Measurements from ENCODE around the gene PPP2R5A. TPM values are rescaled to one million over a fixed set of nuclear protein-coding genes. Genes with fewer than 3 reads are reported as not detected.
"Not testable (repeated sequence)": the region's sequence is repeated elsewhere in the genome, so short reads cannot be mapped to it uniquely, and the experiment has no call there.

PPP2R5A gene
- total RNA-seq, 1 donor from 2014 or later, result 38.3 TPM

GRCh38 chr1:212269306-212269705 is 15.9 kb upstream of the PPP2R5A start:
- DNase-seq, result no peak

DNA sequence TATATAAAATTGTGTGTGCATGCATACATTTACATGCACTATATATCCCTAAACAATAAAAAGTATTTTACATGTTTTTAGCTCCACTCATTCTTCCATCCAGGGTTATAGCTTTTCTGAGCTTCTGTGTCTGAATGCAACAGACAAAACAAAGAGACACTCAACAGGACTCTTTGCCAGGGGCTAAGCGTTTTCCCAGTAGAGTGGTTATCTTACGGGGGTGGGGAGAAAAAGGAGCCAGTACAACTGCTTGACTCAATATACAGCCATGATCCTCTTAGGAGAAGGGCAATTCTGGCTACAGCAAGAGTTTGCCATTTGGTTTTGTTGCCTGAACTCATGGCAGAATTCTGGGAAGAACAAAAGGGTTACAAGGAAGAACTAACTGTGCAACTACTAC is 14.6 kb upstream of the PPP2R5A start:
- no peak for DNase-seq

DNA sequence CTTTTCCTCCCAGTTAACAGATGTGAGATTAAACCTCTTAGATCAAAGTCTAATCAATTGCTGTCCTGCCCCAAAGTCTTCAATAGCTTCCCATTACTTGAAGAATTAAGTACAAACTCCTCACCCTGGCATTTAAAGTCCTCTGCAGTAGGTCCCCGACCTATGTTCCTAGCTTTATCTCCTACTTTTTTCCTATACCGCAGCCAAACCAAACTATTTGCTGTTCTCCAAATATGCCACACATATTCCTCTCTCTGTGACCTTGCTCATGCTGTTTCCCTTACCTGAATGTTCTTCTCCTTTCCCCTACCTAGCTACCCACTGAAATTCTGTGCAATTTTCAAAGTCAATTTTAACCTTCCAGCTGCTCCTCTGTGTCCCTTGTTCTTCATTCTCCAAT is 14.0 kb upstream of the PPP2R5A start:
- no peak for DNase-seq

DNA sequence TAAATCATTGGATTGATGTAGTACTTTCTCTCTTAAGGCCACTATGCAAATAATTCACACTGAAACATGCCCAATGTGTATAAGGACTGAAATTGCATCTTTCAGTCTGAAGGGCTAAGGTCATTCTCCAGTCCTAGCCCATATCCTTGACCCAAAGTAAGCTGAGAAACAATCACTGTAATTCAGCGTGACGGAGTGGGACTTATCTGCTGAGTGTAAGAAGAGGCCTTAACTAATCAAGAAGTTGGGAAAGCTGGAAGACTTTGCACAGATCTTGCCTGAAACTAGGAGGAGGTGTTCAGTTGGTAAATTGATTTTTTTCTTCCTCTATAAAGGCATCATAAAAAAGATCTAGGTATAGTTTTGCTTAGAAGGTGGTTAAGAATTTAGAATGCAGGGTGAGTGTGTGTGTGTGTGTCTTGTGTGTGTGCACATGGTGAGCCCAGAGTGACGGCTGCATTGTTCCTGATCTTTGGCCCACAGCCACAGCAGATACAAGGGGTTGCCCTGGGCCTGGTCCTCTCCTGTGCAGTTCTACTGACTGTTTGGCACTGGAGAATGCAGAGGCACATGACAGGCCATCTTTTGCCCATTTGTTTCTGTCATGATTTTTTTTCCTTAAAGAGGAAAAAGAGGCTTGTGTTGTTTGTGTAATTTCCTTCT is 13.3 kb upstream of the PPP2R5A start:
- no peak for DNase-seq

DNA sequence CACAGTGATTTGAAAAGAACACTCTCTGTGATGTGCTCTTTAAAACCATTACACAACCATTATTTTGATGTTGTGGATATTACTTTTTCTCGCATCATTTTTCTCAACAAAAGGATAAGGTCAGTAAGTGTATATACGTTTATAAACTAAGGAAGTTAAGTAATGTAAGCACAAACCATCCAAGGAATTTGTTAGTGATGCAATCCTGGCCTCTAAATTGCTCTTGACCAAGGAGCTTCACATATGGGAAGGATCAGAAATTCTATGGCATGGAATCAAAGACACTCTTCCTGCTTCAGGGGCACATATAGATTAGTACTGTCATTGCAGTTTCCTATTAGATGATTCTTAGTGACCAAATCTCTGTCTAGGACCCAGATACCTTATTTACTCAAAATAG is 3.6 kb upstream of the PPP2R5A start:
- DNase-seq, result no peak

DNA sequence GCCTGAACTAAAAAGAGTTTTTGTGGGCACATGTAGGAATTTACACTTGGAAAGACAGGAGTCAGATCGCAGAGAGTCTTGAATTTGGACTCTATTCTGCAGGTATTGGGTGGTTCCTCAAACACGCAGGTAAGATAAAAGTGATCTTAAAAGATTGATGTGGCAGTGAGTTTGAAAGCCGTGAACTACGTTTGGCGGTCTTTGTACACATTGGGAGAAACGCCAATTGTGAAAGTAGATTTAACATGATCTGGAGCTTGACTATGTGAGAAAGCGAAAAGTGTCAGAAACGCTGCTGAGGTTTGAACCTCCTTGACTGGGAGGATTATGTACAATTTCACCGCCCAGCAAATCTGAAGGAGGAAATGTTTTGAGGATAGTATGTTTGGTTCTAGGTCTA is 1.5 kb upstream of the PPP2R5A start:
- no peak for DNase-seq

DNA sequence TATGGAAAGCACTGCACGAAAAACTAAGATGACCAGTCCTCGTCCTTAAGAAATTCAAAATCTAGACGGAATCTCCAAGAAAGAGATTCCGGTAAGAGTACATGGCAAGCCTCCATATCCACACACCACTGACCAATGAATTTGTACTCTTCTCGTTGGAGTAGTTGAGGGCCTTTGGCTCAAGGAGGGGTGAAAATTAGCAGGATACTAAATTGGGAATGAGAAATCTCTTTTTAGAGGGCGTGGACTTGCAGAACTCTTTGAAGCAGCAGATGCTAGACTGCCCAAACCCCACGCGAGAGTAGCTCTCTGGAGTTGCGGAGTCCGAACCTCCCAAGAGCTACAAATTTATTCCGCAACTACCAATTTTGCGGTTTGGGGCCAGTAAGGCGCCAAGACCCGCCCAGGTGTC is 872 bp upstream of the PPP2R5A start:
- no peak for DNase-seq

DNA sequence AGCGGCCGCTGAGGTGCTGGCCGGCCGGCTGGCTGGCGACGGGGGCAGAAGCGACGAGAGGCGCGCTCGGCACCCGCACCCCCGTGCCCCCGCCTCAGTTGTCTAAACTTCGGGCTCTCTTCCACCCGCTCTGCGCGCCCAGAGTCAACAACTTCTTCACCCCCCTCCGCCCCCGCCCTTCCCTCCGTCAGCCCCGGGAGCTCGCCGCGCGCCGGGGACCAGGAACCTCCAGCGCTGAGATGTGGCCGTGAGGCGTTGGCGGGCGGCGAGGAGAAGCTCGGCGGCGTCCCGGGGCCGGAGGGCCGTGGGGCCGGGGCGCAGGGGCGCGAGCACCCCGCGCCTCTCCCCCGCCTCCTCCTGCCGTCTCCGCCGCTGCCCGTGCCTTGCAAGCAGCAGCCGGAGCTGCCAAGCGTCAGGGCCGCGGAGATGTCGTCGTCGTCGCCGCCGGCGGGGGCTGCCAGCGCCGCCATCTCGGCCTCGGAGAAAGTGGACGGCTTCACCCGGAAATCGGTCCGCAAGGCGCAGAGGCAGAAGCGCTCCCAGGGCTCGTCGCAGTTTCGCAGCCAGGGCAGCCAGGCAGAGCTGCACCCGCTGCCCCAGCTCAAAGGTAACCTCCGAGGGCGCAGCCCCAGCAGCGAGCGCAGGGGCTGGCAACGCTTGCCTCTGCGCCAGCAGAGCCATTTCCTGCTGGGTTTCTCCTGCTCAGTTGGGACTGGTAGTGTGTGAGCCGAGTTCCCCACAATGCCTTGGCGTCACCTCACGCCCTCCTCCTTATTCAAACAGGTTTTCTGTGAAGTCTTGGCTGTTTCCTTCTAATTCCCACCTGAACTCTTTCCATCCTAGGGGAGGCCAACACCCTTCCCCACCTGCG is 710 bp downstream of the PPP2R5A start:
- DNase-seq, result peak; percentile 26

DNA sequence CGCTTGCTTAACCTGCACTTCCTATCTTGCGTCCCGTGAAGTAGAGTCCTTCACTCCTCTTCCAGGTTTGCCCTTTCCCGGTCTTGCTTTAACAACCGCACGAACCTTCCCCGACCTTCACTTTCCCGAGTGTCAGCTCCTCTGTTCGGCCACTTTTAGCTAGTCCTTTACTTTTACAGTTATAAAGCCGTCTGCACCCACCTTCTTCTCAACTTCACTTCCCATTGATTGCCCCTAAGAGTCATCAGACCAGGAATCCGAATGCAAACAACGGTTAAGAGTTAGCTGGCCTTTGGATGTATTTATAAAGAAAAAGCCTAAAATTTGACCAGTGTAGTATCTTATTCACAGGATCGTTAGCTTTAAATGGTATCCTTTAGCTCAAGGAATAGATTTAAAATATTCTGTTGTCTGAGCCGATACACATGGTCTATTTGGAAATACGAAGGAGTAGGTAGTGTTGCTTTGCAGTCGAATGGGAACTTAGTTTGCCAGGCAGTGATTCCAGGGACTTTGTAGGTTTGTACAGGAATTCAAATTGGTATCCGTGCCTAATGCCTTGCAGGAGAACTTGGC is 1.4 kb downstream of the PPP2R5A start:
- DNase-seq, result peak; percentile 31

DNA sequence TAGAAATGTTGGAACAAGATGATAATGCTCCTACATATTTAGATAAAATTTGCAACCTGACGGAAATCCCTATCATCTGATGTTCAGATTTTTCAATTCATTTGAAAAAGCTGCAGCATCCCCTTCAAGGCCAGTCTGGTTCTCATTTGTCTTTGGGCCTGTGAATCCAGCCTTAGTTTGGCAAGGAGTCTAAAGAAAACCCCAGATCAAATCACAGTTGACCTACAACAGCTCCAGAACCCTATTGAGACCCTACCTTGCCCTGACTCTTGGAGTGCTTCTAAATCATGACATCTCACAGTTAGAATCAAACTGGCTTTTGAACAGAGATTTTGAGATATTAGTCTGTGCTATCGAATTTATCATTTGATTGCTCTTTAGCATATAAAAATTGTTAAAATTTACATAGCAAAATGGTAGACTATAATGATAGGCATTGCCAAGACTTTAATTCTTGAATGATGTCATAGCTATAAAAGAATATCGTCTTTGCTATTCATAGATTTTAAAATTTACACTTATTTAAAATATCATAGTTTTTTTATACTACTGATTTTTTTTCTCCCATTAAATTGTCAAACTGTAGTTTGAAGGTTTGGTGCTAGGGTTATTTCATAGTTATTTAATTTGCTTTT is 2.2 kb downstream of the PPP2R5A start:
- DNase-seq, result no peak

GRCh38 chr1:212287995-212288394 is 2.8 kb downstream of the PPP2R5A start:
- DNase-seq, result not testable (repeated sequence)

DNA sequence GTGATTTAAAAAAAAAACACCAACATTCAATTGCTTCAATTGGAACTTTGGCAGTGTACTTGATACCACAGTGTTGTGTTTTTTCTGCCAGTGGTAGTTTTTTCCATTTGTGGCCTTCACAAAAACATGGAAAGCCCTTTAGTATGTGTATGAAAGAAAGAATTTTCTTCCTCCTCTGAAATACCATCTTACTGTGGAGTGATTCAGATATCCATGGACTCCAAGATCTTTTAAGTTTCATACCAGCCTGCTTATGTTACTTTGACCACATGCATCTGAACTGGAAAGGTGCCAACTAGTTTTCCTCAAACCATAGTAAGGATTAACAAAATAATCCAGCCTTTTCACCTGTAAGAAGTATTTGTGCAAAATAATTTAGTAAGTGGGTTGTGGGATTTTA is 3.4 kb downstream of the PPP2R5A start:
- DNase-seq, result no peak

- DNase-seq, result no peak
Observed at GRCh38 chr1:212289262-212290077, 4.3 kb downstream of the PPP2R5A start.

DNA sequence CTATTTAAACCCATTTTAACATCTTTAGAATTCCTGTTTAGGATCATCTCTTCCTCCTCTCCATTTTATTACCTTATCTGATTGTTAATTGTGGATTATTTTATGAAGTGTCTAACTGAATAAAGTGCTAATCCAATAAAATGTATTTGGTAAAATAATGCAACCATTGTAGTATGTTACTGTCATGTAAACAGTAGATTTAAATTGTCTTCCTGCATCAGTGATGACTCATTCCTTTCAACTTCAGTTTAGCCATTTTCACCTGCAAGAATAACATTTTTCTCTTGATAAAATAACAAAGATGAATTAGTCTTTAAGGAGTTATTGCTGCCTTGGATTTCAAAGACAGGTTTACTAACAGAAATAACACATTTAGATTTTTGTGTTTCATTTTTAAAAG is 5.4 kb downstream of the PPP2R5A start:
- DNase-seq, result no peak

- no peak for DNase-seq
Observed at GRCh38 chr1:212291505-212292134, 6.4 kb downstream of the PPP2R5A start.

- no peak for DNase-seq
Observed at GRCh38 chr1:212292250-212293105, 7.3 kb downstream of the PPP2R5A start.

GRCh38 chr1:212293579-212293978 is 8.4 kb downstream of the PPP2R5A start:
- DNase-seq, result no peak

- DNase-seq, result no peak
Observed at GRCh38 chr1:212294983-212295382, 9.8 kb downstream of the PPP2R5A start.

DNA sequence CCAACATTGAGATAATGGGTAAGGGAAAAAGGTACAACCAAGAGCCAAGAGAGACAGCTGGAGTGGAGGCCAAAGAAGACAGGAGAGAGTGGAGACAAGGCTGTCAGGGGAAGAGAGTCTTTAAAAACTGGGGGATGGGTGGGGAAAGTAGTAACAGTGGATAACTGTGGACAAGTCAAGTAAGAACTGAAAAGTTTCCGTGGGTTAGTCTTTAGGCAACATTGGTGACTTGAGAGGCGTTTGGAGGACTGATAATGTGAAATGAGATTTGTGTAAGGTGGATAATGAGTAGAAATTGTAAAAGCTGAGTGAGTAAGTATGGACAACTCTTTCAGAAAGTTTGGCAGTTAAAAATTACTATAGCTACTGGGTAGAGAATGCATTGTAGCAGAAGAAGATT is 10.4 kb downstream of the PPP2R5A start:
- no peak for DNase-seq

DNA sequence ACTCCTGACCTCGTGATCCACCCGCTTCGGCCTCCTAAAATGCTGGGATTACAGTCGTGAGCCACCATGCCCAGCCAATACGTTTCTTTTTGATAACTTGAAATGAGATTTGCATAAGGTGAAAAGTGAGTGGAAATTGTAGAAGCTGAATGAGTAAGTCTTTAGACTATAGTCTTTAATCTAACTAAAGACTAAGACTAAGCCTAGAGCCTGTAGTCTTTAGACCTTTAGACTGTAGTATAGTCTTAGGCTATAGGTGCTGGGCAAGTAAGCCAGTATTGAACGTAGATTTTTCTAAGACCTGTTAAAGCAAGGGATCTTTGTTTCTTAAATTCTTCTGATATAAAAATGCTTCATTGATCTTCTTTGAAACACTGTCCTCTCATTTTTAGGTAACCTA is 12.1 kb downstream of the PPP2R5A start:
- DNase-seq, result no peak

- DNase-seq, result peak; percentile 44
Observed at GRCh38 chr1:212301580-212301979, 16.4 kb downstream of the PPP2R5A start.
